GM19193 (cell line): ENCODE results near the gene PLEKHA7.

Experiments used
- POLR2A ChIP-seq: IDR thresholded peaks from 4 replicates; pipeline ENCODE4 v1.6.1; 2011; ENCODE audit not compliant: insufficient read depth, insufficient read length; ENCODE audit errors: extremely low read depth

The PLEKHA7 gene

DNA sequence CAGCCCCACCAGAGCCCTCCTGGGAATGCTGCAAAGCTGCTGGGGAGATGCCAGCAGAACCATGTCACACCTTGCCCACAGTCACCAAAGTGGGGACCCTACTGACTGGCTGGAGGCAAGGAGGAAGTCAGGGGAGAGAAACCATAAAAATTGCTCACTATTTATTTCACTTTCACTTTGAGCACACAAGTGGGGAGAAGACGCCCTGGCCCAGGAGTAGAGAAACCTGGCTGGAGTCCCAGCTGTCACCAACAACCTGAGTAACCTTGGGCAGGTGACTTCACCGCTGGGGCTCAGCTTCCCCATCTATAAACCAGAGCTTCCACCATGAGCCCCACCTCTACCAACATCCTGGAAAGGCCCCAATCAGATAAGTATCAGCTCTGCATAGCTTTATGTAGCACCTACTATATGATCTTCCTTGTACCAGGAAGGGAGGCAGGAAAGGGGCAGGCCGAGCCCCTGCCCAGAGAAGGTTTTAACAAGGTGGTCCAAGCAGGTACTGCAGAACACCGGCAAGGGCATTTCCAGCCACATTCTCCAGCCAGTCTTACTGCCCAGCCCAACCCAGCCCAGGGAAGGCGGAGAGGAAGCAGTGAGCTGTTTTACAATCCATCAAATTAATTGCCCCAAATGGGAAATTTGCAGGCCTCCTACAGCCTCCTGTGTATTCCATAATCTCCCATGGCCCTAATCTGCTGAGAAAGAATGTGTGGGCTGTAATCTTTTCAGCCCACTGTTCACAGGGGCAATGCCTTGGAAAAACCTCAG is 27.6 kb downstream of the PLEKHA7 start:
- no peak for TF ChIP-seq POLR2A

DNA sequence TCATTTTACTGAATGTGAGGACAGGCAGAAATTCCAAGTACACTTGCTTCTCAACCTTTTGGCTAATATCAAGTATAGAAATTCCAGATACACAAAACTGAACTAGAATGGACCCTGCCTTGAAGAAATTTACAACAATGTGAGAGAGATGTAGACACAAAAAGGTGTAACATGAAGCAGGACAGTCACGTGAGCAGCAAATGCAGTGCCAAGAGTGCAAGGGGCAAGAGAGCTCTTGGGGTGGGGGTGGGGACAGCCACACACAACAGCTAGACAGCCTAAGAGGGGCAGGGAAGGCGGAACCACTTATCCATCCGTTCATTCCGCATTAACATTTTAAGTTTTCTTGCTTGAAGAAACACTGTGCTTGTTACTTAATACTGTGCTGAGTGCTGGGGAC is 28.9 kb downstream of the PLEKHA7 start:
- no peak for TF ChIP-seq POLR2A

DNA sequence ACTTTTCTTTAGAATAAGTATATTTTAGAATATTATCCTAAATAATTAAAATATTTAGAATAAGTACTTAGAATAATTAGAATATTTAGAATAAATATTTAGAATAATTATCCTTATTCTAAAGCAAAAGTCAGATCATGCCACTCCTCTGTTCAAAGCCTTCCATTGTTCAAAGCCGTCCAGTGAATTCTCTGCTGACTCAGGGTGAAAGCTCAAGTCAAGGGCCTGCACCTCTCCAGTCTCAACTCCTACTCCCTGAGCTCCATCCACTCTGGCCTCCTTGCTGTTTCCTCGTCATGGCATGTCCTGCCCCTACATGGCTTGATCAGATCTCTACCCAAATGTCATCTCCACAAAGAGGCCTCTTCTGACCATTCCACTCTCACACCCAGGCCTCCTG is 30.0 kb downstream of the PLEKHA7 start:
- no peak for TF ChIP-seq POLR2A

DNA sequence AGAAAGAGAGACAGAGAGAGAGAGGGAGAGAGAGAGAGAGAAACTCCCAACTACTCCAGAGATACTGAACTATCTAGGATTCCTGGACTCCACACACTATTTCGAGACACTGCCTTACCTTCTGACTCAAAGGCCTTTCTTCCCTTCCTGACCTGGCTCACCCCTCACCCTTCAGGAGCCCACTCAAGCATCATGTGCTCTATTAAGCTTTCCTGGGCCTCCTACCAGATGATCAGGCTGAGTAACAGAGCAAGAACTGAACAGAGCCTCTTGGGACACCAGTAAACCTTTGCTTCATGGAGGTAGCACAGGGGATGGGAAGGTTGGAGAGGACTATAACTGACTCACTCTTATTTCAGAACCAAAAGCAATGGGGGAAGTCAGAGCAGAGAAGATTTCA is 31.4 kb downstream of the PLEKHA7 start:
- TF ChIP-seq POLR2A = no peak

DNA sequence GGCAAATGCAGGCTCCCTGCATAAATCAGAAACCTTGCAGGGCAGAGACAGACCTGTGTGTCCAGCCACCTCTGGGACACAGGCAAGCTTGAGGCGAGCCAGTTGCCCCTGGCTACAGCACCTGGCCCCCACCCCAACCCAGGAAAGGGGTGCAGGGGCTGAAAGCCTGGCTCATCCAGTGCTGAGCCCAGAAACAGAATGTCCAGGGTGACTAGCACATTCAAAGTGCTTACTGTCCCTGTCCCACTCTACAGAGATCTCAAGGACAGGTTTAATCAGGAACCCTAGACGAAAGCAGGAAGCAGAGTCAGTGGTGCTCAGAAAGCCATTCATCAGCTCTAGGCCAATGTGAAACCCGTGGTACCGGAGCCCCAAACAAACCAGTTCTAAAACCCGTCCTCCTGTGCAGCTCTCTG is 31.9 kb downstream of the PLEKHA7 start:
- TF ChIP-seq POLR2A = no peak

DNA sequence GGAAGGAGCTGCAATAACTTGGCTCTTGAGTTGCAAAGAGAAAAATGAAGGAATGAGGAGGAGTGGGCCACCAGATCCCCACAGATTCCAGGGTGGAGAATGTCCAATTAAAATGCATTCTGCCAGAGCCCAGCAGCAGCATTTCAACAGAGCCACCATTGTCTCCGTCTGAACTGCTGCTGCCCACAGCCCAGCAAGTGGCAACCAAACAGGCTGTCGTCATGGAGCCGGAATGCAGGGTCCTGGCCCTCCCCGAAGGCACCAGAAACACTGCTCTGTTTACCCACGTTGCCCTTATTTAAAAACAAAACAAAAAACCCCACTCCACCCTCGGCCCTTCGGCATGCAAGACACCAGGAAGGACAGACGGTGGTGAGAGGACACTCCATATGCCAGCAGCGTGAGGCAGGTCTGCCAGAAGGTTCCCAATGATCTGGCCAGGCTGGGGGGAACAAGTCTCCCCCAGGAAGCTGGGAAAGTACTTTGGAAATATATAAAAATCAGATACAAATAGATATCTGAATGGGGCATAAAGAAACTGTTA is 32.5 kb downstream of the PLEKHA7 start:
- TF ChIP-seq POLR2A = no peak

DNA sequence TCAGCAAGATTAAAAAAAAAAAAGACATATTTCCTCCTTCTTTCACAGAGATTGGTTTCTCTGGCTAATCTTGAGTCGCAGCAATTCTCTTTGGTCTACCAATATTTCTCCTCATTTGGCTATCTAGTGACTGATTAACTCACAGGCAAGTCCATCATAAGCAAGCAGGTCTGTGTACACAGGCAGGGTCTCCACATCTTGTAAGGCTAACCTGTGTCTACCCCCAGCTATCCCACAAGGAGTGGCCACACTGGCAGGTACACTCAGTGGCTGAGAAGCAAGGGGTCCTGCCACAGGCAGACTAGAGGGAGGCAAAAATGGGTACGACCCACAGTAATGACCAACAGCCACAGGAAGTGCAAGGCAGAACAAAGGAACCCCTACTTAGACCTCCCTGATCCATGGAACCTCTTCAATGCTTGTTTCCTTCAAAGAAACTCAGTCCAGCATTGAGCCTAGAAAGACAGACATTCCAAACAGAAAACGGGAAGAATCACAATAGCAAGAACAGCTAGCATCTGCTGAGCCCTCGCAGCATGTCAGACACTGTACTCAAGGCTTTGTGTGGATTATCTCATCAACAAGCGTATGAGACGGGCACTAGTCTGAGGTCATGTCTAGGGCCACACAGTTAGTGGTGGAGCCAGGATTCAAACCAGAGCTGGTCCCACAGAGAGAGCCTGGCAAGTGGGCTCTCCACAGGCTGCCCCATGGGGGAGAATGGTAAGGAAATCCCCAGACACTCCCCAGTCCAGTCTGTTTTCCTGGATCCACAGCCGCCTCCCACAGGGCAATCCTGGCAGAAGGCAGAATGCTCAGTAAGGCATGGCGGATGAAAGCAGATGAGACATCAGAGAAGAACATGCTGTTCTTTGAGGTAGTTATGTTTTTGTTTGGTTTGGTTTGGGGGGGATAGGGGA is 34.3 kb downstream of the PLEKHA7 start:
- TF ChIP-seq POLR2A = no peak

DNA sequence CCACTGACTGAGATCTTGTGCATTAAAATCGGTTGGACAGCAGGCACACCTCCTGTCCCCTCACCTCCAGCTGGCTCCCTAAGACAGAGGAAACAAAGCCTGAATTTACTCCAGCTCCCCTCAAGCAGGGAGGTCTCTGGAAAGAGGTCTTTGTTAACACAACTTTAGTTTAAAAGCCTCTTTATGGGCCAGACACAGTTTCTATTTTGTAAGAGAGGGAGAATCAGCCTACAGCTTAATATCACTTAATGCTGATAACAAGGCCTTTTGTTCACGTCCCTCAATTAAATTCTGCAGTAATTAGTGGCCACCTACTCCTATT is 36.3 kb downstream of the PLEKHA7 start:
- TF ChIP-seq POLR2A = no peak

DNA sequence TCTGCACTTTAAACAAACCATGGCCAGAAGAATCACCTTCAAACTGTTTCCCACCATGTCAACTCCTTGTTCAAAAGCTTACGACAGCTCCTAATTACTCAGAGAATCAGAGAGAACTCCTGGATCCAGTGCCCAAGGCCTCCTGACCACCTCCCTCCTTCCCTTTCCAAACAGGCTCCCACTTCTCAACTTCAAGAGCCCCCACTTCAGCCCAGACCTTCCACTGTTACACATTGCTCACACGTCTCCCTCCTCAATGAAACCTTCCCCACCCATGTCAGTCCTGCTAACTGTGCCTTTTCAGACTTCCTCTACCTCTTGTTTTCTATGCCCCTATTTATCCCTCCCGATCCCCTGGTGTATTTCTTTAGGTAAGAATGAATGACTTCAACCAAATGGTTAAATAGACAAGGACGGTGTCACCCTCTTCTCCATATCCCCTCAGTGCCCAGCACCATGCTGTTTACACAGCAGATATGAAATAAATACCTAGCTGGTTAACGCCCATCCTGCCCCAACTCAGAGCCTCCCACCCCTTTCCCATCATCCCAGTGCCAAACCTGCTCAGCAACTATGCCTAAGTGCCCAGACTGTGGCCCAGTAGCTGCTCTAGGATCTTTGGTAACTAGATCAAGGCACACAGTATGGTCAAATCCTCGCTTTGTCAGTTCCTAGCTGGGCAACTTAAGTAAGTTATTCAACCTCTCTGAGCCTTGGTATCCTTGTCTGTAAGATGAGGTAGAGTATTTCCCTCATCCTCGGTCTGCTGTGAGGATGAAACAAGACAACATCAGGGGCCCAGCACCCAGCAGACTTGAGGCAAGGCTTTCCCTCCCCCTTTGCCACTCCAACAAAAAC is 36.8 kb downstream of the PLEKHA7 start:
- TF ChIP-seq POLR2A = no peak

DNA sequence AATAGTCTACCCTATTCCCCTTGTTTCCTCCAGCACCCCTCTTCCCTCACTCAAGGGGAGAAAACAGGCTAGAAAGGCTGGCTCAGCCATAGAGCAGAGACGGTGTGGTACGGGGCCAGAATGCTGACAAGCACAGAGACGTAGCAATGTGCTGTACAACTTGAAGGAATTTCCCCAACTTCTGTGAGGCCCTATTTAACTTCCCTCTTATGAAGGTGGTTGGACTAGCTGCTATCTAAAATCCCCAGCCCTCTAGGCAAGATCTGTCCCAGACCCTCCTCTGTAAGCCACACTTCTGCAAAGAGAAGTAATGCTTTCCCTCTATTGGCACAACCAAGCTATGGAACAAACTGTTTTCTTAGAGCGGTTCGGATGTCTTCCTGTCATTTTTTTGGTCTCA is 37.8 kb downstream of the PLEKHA7 start:
- no peak for TF ChIP-seq POLR2A

DNA sequence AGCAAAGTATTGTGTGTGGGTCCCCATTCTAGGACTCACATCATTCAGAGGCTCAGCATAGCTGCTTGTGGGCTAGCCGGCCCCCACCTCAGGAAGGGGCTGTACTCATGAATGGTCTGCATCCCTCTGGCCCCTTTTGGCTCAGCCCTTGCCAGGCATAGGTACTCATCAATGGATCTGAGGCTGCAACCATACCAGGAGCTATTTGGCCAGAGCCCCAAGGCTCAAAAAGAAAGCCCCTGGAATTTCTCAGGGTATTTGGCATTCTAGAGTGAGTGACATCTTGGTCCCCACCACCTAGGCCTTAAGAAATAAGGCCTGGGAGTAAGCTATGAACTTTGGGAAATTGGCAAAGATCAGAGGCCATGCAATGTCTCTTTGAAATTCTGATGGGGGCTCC is 38.3 kb downstream of the PLEKHA7 start:
- no peak for TF ChIP-seq POLR2A

DNA sequence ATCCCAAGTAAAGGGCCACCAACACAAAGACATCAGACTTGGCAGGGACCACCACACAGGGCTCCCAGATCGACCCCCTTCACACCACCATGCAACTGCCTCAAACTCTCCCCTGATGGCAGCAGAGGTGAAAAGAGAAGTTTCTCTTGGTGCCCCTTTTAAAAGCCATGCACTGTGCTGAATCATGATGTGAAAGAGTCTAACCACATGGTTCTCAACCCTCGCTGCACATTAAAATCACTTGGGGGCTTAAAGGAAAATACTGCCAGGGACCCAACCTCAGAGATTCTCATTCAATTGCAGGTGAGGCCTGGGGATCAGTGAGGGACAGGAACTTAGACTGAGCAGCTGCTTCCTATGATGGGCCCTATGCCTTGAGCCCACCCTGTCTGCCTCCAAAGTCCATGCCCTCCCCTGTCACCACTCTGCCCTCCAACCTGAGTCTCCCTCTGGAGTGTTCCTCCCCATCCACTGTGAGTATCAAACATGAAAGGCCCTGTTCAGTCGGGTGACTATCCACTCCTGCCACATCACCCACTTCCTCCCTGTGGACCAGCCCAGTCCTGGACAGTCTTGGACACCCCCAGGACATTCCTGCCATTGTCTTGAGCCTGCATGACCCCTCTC is 40.8 kb downstream of the PLEKHA7 start:
- no peak for TF ChIP-seq POLR2A

DNA sequence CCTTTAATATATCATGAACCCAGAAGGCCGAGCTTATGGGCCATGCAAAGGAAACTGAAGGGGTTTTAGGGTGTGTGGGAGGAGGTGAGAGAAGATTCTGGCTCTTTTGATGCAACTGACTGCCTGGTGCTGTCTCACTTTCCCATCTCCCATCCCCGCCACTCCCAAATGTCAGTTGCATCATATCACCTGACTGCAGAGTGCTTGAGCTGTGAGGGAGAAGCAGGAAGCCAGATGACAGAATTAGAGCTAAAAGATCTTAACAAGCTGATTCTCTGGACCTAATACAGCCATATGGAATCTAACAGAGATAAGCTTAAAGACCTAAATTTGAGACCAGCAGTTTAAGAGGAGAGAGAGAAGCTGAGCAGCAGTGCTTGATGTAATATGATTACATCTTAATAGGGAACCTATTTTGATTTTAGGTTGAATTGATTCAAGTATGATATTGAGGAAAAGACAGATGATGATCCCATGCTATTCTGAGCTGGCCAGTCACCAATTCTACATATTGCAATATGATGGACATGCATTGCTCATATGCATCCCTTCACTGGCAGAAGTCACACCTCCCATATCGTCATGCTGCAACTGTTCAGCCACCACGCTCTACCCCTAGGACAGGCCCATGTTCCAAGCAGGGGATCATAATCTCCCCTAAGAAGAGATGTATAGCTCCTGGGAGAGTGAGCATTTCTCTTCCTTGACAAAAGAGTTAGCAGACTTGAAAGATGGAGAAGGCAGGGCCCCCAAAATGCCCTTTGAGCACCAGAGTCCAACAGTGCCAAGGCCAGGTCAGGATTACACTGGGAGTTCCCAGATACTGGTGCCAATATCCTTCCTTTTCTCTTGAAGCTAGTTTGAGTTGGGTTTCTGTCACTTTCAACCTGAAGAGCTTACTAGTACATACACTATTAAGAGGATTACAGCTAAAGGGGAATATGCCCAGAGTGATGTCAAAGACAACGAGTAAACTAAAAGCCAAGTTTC is 44.9 kb downstream of the PLEKHA7 start:
- no peak for TF ChIP-seq POLR2A
